Prostate gland (tissue), 2 donors: ENCODE data around the gene CACNA1B.

Experiments used
- POLR2A ChIP-seq: fragments of 450-650 bp; IDR thresholded peaks from one replicate; pipeline ENCODE4 v1.6.1; 2016; ENCODE audit warnings: antibody characterized with exemption, mild to moderate bottlenecking
- TF ChIP-seq, protein P1 (sequence below), 4 experiments: fragments of 200-600 bp in 2 of 4; fragments of 450-650 bp in 2 of 4; sonication (generic) in 2 of 4; IDR thresholded peaks; 1 replicate in 3 of 4; 2 replicates in 1 of 4; pipeline ENCODE4 v1.5.1; 2016 to 2019; ENCODE audit warnings: antibody characterized with exemption in 4 of 4, mild to moderate bottlenecking in 2 of 4, moderate library complexity in 2 of 4

- TF ChIP-seq, protein P1, sequence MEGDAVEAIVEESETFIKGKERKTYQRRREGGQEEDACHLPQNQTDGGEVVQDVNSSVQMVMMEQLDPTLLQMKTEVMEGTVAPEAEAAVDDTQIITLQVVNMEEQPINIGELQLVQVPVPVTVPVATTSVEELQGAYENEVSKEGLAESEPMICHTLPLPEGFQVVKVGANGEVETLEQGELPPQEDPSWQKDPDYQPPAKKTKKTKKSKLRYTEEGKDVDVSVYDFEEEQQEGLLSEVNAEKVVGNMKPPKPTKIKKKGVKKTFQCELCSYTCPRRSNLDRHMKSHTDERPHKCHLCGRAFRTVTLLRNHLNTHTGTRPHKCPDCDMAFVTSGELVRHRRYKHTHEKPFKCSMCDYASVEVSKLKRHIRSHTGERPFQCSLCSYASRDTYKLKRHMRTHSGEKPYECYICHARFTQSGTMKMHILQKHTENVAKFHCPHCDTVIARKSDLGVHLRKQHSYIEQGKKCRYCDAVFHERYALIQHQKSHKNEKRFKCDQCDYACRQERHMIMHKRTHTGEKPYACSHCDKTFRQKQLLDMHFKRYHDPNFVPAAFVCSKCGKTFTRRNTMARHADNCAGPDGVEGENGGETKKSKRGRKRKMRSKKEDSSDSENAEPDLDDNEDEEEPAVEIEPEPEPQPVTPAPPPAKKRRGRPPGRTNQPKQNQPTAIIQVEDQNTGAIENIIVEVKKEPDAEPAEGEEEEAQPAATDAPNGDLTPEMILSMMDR (IDR thresholded peaks at IDR 0.05) = no peak
- TF ChIP-seq POLR2A = no peak
These were observed 147.8 kb downstream of the CACNA1B start for GRCh38 chr9:138025417-138025816.
